GM12878 (cell line): ENCODE results near the gene GAB1.

ENCODE experiments used
- CREB1 ChIP-seq: IDR thresholded peaks from 2 replicates; pipeline ENCODE4 v1.6.1; 2012; ENCODE audit warnings: low read depth, mild to moderate bottlenecking, inconsistent platforms
- HCFC1 ChIP-seq: fragments of 150-350 bp; IDR thresholded peaks from 2 replicates; pipeline ENCODE4 v1.6.1; 2014; ENCODE audit warnings: low read length
- HDAC2 ChIP-seq: fragments of 200-600 bp; sonication (generic); IDR thresholded peaks from 2 replicates; pipeline ENCODE4 v1.6.1; 2017
- YBX1 ChIP-seq: fragments of 450-650 bp; IDR thresholded peaks from 2 replicates; pipeline ENCODE4 v1.6.1; 2016; ENCODE audit warnings: antibody characterized with exemption

DNA sequence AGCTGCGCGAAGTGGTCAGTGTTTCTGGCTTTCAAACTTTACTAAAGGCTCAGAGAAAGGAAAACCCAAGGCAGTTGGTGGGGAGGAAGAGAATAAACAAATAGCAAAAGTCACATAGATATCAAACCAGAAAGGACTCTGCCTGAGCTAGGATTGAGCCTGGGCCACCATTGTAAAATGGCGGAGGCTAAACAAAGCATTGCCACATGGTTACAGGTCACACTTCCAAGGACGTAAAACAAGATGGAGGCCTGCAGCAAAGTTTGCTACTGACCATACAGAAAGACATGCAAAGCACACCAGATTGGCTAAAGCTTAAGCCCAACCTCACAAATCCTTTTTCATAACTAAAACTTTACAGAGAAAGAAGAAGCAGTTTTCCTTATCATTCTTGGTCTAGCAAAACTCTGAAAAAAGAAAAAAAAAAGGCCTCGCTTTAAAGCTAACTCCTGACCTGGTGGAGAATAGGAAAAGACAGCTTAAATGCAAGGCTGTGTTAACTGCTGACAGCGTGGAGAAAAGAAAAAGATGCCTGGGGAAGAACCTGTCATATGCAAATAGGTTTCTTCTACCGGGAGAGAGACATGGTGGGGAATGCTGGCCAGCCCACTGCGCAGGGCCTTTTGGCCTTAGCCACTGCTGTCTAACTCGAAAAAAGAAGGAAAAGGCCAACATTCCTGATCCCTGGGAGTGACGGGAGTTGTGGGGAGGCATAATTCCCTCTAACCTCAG is 95.0 kb downstream of the GAB1 start:
- no peak for TF ChIP-seq CREB1
- no peak for TF ChIP-seq HDAC2
- TF ChIP-seq YBX1: no peak
- no peak for TF ChIP-seq HCFC1
